ENCODE measurements around the gene FGF14.

Gene FGF14

DNA sequence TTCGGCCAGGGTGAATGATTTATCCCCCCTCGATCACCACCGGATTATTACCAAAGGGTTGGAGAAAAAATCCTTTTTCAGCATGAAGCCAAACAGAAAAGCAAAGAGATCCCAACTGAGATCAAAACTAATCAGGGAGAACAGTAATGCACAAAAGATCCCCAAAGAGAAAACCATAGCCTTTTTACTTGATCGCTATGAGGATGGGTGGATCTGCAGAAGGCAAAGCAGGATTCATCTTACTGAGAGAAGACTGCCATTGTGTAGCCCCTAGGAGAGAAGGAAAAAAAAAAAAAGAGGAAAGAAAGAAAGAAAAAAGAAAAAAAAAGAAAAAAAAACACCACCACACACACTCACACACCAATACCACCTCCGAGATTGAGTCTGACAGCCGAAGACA lies at the start of gene FGF14:
FGF14 (minus strand) TSS at position 283 of the 400 bp plus-strand sequence.
- no peak for DNase-seq

DNA sequence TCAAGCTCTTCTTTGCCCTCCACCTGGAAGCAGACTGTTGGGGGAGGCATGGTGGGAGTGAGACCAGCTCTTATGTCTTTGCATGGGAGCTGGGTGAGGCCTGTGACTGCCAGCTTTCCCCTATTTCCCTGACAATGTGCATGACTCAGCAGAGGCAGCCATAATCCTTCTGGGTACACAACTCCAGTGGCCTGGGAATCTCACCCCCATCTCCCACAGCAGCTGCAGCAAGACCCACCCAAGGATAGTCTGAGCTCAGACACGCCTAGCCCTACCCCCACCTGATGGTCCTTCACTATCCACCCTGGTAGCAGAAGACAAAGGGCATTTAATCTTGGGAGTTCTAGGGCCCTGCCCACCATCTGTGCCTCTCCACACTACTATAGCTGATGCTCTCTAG lies 41.4 kb upstream of the FGF14 start:
- no peak for DNase-seq

DNA sequence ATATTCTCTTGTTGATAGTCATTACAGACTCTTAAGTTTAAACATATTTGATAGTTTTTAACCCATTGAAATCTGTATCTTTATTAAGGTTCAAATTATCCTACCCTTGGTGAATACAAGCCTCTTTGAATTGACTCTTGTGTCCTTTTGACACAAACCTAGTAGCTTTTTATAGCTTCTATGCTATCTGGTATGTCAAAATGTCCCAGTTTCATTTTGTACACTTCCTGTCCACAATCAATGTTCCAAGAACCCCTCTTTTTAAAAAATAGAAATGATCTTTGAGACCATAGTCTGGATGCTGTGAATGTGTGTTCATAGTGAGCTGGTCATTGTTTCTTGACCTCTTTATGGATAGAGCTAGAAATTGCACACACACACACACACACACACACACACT lies 39.2 kb upstream of the FGF14 start:
- DNase-seq, result no peak

DNA sequence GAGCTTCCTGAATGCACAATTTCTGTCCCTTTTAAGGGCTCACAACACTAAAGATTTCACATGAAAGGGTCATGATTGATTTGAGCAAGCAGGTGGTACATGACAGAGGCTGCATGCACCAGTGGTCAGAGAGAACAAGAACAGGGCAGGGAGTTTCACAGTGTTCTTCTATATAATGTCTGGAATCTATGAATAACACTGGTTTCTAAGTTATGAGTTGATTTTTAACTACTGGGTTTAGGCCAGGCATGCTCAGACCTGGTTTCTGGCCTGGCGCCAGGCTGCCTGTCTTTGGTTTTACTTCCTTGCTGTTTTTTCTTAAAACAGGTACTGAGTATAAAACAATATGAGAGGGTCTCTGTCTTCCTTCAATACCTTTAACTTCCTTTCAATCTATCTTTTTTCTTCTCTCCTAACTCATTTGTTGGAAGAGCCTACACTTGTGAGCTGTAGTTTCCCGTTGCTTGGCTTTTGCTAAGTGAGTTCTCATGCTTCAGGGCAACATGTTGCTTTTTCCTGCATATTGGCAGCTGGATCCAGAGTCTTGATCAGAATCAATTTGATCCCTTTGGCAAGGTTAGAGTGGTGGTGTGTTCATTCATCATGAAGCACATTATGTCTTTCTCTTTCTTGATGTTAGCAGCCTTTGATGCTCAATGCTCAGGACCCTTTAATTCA lies 38.5 kb upstream of the FGF14 start:
- DNase-seq, result no peak

DNA sequence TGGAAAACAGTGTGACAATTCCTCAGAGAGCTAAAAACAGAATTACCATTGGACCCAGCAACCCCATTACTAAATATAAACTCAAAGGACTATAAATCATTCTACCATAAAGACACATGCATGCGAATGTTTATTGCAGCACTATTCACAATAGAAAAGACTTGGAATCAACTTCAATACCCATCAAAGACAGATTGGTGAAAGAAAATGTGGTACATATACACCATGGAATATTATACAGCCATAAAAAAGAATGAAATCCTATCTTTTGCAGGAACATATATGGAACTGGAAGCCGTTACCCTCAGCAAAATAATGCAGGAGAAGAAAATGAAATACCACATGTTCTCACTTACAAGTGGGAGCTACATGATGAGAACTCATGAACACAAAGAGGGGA lies 20.8 kb upstream of the FGF14 start:
- no peak for DNase-seq

DNA sequence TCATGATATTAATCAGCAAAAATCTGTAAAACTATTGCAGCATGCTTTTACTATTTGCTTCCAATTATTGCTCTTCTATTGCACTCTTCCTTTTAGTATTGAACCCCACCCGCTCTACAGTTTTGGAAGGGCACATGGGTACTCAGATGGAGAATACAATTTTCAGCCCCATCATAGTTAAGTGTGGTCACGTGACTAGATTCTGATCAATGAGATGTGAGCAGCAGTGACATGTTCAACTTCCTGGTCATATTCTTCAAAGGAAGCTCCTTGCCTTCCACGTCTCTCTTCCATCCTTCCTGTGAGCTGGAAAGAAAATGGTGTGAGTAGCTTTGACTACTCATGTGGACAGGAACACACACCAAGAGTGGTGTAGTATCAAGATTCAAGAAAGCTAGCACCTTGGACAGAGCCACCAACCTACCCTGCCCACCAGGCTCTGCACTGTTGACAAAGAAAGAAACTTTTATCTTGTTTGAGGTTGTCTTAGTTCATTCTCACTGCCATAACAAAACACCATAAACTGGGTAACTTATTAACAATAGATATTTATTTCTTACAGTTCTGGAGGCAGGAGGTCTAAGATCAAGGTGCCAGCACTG lies 3.8 kb upstream of the FGF14 start:
- peak; percentile 55 for DNase-seq

DNA sequence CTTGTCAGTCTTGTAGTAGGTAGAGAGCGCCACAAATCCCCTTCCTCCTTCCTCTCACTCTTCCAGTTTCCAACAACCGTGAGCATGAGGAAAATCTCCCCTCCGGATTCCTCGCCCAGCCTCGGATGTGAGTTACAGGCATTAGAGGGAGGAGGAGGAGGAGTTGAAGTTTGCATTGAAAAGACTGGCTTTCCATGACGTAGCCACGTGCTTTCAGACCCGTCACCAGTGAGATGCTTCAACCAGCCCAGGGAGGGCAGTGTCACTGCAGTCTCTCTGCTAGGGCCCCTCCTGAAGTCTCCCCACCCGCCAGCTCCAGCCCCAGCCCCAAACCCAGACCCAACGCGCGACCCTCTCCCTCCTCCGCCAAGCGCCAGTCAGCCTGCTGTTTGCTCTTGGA lies 442 bp upstream of the FGF14 start:
- DNase-seq, result no peak

DNA sequence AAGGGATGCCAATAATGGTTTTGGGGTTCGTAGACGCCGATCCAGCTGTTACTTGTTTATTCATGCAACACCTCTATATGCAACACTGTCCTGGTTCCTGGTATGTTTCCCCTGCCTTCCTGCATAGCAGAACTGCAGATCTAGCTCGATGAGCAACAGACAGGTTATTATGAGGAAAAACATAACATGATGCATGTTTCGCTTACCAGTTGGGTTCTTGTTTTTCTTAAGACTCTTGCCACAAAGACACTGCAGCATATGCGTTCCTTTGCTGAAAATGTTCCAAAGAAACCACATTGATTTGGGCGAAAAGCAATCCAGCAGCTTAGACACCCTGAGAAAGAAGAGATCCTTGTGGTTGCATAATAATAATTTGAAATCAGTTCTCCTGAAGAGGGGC lies 583 bp downstream of the FGF14 start:
- DNase-seq, result no peak

DNA sequence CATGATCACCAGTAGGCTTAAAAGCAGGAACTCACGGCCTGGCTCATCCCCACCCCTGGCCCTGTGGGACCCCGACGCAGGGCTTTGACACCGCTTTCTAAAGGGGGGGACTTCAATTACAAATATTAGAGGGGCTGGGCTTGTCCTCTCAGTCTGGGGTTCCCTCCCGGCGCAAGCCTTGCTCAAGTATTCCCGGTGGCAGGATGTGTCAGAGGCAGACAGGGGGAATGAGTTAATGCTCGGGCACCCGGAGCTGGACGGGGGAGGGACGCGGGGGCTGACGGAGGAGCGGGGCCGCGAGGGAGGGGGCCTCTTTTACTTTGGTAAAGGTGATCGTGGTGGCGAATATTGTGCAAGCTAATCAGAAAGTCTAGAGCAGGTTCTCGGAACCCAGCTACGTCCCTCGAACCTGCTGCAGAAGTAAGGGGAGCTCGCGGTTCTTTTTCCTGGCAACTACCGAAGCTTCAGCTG lies 1.1 kb downstream of the FGF14 start:
- DNase-seq, result no peak

DNA sequence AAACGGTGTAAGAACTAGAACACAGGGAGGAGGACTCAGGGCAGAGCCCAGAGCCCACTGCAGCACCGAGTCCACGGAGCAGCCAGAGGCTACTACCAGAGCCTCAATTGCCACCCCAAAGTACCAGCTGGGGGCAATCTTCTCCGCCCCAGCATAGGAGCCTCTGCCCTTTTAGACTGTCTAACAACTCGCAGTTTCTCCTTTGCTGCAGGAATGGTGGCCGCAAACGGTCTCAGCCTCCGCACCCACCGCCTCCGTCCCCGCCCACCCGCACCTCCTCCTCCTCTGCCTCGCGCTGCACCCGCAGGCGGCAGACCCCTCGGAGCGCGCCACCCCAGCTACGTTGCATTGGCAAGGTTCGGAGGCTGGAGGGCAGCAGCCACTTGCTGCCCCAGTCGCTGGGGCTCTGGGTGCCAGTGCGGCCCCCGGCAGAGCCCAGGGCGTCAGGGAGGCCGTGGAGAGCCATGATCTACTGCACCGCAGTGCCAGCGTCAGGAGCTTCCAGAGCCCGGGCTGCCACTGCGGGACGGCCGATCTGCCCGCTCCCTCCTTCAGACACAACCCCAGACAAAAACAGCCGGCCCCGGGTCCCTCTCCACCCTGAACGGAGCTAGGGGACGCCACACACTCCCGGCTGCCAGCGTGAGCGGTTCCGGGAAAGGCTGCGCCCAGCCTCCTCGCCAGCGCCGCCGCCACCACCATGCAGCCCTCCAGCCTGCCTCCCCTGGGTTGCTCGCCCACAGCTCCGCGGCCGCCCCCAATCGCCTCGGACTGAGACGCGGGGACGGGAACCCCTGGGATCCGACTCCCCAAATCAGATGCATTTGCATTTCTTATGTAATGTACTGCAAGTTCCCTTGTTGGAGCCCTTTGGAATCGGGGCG lies 1.8 kb downstream of the FGF14 start:
- DNase-seq, result no peak

DNA sequence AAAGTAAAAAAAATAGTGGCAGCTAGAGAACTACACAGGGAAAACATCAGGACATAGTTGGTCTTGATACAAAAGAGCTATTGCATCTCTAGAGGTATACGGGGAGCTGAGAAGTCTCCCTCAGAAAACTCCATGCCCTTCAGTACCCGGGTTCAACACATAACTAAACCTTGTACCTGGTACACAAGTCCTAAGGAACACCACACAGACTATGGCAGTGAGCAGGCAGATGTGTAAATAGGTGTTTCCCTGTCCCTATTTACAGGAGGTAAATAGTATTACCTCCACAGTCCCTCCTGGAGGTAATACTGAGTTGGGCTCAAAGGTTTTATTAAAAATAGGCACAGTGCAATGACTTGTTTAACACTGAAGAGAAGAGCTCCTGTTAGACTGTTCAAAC lies 5.9 kb downstream of the FGF14 start:
- DNase-seq, result no peak

DNA sequence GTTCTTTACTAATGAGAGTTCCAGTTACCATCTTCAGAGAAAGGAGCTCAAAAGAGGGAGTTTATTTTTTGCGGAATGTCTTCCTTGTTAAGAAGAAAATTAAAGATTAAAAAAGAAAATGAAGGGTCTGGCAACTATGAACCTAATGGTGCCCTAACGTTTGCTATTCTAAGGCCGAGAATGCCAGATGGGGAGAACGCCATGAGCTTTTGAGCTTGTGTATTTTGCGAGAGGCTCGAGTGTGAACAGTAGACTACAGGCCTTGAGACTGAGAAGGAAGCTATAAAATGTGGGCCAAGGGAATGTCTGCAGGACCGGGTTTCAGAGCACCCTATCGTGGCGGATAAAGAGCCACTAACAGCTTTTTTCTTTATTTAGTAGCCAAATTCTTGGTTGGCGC lies 6.7 kb downstream of the FGF14 start:
- DNase-seq, result no peak

DNA sequence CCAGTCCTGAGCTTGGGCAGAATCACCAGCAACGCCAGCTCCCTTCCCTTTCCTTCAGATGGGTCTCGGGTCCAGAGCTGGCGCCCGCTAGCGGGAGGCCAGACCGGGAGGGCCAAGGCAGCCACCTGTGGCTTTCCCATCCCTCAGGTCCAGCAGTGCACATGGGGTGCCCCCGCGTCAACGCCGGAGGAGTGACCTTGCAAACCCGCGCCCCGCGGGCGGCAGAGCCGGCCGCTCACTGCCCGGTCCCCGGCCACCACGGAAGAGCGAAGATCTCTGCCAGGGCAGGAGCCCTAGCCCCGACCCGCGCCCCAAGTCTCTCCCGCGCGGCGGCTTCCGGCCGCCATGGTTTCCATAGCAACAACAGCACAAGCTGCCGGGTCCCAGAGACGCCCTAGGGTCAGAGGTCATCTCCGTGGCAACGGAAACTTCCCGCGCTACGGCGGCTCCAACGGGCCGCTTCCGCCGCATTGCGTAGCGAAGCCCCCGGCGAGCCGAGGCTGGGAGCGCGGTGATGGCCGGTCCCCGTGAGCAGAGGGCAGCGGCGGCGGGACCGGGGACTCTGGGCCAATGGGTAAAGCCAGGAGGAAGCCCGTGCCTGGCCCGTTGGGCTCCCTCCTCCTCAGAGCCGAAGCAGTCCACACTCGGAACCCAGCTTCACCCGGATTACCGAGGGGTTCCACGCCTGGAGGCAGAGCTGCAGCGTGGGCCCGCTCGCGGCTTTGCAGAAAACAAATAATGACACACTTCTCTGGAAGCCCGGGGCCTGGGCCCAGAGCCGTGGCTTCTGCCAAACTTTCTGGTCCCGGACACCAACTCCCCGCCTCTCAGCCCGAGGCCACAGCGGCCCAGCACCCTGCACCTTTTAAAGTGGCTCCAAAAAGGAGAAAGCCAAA lies 7.4 kb downstream of the FGF14 start:
- no peak for DNase-seq

DNA sequence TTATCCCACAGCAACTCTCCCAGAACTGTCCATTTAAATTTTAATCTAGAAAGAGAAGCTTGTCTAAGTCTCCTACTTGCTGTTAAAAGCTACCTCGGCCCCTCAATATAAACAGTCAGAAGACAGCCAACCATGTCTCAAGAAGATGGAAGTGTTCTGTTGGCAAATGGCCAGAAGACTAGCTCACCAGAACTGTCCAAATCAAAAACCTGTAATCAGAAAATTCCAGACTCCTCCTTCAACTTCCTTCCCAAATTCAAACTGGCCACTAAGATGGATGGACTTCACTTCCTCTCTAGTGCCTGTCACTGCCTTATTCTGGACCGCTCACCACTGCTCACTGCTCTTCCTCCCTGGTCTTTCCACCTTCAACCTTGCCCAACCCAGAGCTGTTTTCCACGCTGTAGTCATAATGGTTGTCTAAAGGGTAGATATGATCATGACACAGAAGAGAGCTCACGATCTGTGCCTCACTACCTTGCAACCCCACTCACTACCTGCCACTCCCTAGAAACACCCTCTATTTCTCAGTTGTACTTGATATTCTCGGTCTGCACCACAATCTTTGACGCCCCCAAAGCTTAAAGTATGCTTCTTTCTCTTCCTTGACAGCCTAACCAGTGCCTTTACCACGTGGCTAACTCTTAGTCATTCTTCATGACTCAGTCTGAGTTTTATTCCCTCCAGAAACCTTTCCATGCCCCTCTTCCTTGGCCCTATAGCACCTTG lies 9.2 kb downstream of the FGF14 start:
- peak; percentile 19 for DNase-seq

DNA sequence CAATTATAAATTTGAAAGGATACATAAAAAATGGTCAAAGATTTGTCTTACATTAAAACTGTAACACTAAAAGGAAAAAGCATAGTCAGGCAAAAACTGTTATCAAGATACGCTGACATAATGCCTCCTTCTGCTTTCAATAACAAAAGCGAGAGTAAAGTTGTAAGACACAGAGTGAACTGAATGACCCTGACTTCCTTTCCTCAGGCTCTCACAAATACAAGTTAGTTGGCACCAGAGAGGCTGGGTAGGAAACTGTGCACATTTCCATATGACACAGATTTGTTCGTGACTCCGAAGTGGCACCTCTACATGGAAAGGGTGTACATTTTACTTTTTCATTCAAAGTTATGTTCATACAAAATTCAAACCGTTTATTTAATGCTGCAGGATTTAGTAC lies 15.4 kb downstream of the FGF14 start:
- no peak for DNase-seq

DNA sequence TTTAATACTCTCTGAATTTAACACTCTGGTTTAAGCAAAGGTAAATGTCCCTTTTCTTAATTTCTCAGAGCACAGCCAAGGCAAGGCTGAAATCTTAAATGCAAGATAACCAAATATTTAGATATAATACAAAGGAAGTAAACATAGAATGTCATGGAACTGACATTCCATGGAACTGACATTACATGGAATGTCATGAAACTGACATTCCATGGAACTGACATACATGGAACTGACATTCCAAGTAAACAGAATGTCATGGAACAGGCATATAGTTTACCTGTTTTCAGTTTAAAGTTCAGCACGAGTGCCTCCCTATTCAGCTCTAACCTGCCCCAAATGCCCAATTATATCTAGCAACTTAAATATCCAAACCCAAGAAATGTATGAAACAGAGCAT lies 21.8 kb downstream of the FGF14 start:
- no peak for DNase-seq

DNA sequence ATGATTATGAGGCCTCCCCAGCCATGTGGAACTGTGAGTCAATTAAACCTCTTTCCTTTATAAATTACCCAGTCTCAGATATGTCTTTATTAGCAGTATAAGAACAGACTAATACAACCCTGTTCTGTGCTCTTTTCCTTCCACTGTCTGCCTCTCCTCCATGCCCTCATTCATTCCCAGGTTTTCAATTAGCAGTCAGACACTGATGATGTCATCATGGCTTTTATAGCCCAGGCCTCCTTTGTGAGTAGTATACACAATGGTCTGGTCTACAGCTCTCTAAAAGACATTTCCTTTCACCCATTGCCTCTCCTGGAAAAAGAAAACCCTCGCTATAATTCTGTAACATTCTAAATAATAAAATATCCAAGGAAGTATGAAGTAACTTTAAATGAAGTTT lies 25.5 kb downstream of the FGF14 start:
- no peak for DNase-seq

DNA sequence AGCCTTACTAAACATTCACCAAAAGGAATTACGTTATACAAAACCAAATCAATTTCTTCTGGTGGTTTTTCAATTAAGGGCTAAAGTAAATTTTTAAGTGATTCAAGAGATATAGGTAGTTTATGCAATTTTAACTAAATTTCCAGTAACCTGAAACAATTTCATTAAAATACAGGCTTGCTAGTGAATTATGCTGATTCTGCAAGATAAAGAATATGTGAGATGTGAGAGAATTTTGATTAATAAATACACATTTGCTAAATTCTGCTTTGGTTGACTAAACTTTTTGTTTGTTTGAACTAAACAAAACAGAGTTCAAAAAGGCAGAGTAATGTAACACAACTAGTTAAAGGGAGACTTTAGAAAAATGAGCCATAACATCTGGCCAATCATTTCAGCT lies 27.1 kb downstream of the FGF14 start:
- DNase-seq, result no peak

DNA sequence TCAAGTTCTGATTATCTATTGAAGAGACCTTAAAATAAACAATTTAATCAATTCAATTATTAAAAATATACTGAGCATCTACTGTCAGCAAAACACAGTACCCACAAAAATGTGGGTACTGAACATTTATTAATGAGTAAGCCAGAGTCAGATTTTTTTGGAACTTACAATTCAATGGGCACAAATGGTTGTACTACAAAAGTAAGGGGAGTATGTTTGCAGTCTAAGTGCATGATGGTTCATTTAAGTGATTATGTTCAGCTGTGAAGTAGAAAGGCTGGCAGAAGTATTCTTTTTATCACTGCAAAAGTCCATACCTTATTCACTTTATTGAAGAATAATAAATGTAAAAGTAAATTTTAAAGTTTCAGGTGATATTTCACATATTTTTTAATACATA lies 27.6 kb downstream of the FGF14 start:
- no peak for DNase-seq

DNA sequence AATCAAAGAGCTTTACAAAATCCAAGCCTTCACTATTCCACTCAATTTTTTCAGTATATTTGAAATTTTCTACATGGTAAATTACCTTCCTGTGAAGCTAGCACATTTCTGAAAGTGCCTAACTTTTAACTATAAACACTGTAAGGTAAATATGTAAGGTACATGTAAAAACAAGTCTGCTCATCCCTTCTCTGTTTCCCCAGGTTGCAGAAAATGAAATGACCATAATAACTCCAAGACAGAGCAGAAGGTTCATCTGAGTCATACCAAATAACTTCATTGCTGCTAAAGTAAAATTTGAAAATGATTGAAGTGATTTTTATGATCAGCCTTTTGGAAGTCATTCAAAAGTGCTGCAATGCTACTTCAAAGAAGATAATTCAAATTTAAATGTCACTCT lies 28.6 kb downstream of the FGF14 start:
- no peak for DNase-seq

DNA sequence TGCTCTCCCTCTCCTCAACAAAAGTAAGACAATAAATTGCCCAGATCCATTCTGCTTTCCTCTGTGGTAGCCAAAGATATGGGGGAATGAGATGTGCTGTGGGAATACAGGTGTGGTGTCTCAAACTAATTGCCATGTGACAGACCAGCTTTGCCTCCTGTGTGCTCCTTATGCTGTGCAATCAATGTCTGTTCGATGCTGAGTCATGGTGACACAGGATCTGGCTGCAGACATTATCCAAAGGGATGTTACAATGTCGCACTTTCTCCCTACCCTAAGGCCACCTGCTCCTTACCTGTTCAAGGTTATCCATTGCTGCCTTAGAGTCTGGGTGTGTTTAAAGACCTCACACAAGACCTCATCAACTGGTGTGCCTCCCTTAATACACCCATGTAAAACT lies 32.5 kb downstream of the FGF14 start:
- peak; percentile 41 for DNase-seq

DNA sequence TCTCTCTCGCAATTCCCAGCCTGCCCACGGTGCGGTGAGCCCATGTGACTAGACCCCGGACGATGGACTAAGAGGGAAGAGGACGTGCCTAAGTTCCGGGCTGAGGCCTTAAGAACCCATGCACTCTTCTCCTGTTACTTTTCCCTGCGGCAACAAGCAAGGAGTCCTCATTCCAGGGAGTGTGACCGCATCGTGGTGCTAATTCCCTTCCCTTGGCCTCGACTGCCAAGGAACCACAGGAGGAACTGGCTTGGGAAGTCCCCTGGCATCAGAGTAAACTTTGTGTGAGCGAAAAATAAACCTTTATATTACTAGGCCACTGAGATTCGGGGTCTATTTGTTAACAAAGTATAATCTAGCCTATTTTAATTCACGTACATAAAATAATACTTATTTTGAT lies 34.0 kb downstream of the FGF14 start:
- DNase-seq, result no peak
